Stimulated activated CD4-positive, alpha-beta T cell treated with anti-CD3 and anti-CD28 coated beads, Interleukin-15, amount 100 ng/mL, for 48 hours (primary cell): Measurements from ENCODE around the gene MYO5A.

Source experiments
- DNase-seq, 2 donors: peaks; one replicate each; pipeline ENCODE4 v3.0.0-alpha.2; 2020; ENCODE audit warnings: low read depth in 2 of 2

MYO5A gene

GRCh38 chr15:52329987-52330386, 198.7 kb downstream of the MYO5A start:
- no peak for DNase-seq

GRCh38 chr15:52329150-52329549, 199.5 kb downstream of the MYO5A start:
- DNase-seq, result no peak

GRCh38 chr15:52328680-52329079, 200.0 kb downstream of the MYO5A start:
- DNase-seq, result no peak

GRCh38 chr15:52326756-52327155, 201.9 kb downstream of the MYO5A start:
- no peak for DNase-seq

- no peak for DNase-seq
Measured at GRCh38 chr15:52324109-52324508, 204.6 kb downstream of the MYO5A start.

- no peak for DNase-seq
Measured at GRCh38 chr15:52318729-52319500, 209.8 kb downstream of the MYO5A start.

GRCh38 chr15:52317688-52318087, 211.0 kb downstream of the MYO5A start:
- no peak for DNase-seq

- DNase-seq, result no peak
Measured at GRCh38 chr15:52317022-52317421, 211.7 kb downstream of the MYO5A start.

- DNase-seq, result no peak
Measured at GRCh38 chr15:52309154-52309548, 219.5 kb downstream of the MYO5A start.

- no peak for DNase-seq
Measured at GRCh38 chr15:52308446-52309153, 220.1 kb downstream of the MYO5A start.

GRCh38 chr15:52307847-52308246, 220.8 kb downstream of the MYO5A start:
- DNase-seq, result no peak

- DNase-seq, result no peak
Measured at GRCh38 chr15:52306270-52306669, 222.4 kb downstream of the MYO5A start.

GRCh38 chr15:52303093-52303772, 225.4 kb downstream of the MYO5A start:
- DNase-seq, result no peak

- DNase-seq, result no peak
Measured at GRCh38 chr15:52301265-52301847, 227.3 kb downstream of the MYO5A start.

GRCh38 chr15:52295421-52296001, 233.2 kb downstream of the MYO5A start, which contains the start of gene MYO5C:
Gene MYO5C, minus strand, starts transcription at chr15:52295804. Its CDS starts 168 bp downstream, at chr15:52295636.
- no peak for DNase-seq

GRCh38 chr15:52294881-52295420, 233.7 kb downstream of the MYO5A start:
- DNase-seq, result no peak

- no peak for DNase-seq
Measured at GRCh38 chr15:52292780-52293392, 235.8 kb downstream of the MYO5A start.

- DNase-seq, result no peak
Measured at GRCh38 chr15:52291204-52291603, 237.5 kb downstream of the MYO5A start.

- DNase-seq, result no peak
Measured at GRCh38 chr15:52290800-52291199, 237.9 kb downstream of the MYO5A start.

GRCh38 chr15:52290329-52290728, 238.4 kb downstream of the MYO5A start:
- DNase-seq, result no peak

- no peak for DNase-seq
Measured at GRCh38 chr15:52289629-52290081, 239.0 kb downstream of the MYO5A start.
